ENCODE measurements around the gene ATPAF1. TPM values are rescaled to one million over a fixed set of nuclear protein-coding genes. Genes with fewer than 3 reads are reported as not detected.
A peak's percentile ranks its signal among the peaks of the same experiment; 100 is the strongest.

ATPAF1 gene
- total RNA-seq, 1 donor from 2014 or later = 23.6 TPM

DNA sequence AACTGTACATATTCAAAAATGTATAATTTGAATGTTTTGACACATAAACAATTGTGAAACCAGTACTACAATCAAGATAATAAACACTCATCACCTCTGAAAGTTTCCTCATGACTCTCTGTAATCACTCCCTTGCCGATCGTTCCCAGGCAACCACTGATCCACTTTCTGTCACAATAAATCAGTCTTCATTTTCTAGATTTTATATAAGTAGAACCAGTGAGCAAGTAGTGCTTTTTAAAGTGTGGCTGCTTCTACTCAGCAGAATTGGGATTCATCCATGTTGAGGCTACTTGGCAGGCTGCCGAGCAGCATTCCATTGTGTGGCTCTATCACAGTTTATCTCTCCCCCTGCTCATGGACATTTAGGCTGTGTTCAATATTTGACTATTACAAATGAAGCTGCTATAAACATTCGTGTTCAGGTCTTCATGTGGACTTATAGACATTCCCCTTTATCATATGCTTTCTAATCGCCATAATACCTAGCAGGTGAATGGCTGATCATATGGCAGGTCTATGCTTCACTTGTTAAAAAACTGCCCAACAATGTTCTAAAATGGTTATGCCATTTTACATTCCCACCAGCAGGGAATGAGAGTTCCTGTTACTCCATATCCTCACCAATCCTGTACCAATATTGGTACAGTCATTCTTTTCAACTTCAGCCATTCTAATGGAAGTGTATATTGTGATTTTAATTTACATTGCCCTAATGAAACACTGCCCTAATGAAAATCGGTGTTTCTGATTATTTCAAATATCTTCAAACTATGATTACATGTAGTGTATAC, 24.0 kb upstream of the ATPAF1 start:
- Histone ChIP-seq H3K9me3 (no peaks in the 10 kb centered on the region), H3K4me1 (peaks cover 0 to 2% of the 10 kb centered on the region in 2 donors), H3K36me3 (peaks cover 52 to 63% of the 10 kb centered on the region in 2 donors), H3K27ac (no peak overlapping the region), H3K27me3 (no peaks in the 10 kb centered on the region), H3K4me3 (no peak overlapping the region)
- TF ChIP-seq, protein P1, sequence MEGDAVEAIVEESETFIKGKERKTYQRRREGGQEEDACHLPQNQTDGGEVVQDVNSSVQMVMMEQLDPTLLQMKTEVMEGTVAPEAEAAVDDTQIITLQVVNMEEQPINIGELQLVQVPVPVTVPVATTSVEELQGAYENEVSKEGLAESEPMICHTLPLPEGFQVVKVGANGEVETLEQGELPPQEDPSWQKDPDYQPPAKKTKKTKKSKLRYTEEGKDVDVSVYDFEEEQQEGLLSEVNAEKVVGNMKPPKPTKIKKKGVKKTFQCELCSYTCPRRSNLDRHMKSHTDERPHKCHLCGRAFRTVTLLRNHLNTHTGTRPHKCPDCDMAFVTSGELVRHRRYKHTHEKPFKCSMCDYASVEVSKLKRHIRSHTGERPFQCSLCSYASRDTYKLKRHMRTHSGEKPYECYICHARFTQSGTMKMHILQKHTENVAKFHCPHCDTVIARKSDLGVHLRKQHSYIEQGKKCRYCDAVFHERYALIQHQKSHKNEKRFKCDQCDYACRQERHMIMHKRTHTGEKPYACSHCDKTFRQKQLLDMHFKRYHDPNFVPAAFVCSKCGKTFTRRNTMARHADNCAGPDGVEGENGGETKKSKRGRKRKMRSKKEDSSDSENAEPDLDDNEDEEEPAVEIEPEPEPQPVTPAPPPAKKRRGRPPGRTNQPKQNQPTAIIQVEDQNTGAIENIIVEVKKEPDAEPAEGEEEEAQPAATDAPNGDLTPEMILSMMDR (IDR thresholded peaks at IDR 0.05) = no peak
- no peak for DNase-seq (ENCODE audit: low spot score in 2 of 2)
- intact Hi-C loops (cut with DNase I) = no loop called here

DNA sequence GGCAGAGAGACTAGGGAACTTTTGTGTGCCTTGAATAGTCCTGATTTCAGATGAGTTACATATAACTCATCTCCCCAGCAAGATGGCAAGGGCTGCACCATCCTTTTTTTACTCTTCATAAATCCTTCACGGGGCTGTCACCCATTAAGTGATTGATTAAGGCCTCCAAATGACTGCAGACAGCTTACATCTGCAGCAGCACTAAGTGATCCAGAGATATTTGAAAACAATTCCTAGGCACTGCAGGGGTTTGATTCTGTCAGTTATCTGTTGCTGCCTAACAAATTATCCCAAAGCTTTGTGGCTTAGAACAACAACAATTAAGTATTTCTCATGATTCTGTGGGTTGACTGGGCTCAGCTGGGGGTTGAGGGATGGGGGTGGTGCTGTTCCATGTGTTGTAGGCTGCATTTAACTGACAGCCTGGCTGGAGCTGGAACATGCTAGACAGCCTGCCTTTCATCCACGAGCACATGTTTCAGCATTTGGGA, 22.8 kb upstream of the ATPAF1 start:
- peaks cover 0 to 4% of the 10 kb centered on the region in 2 donors for H3K4me1 ChIP-seq
- H3K9me3 ChIP-seq = no peaks in the 10 kb centered on the region
- no peak for DNase-seq (ENCODE audit: low spot score in 2 of 2)
- H3K27me3 ChIP-seq = no peaks in the 10 kb centered on the region
- TF ChIP-seq, protein P1 (IDR thresholded peaks at IDR 0.05) = no peak
- no peak overlapping the region for H3K27ac ChIP-seq
- peaks cover 50 to 62% of the 10 kb centered on the region in 2 donors for H3K36me3 ChIP-seq
- no peak overlapping the region for H3K4me3 ChIP-seq
- intact Hi-C loops (cut with DNase I) = no loop called here

DNA sequence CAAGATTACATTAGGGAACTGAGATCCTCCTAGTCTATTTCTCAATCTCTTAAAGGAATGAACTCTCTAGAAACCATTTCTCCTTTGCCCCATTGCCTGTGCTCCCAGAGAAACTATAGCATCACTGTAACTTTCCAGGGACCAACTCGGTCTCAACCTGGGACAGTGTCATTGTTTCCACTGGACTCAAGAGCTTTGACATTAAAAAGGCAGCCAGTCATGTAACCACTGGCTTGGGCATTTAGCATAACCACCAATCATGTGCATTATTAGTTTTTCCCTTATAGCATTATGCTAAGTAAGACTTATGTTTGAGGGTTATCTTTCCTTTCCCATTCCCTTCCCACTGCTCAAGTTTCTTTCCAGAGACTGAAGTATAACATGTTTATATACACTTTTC, 21.7 kb upstream of the ATPAF1 start:
- H3K36me3 ChIP-seq = peaks cover 44 to 63% of the 10 kb centered on the region in 2 donors
- H3K9me3 ChIP-seq = no peaks in the 10 kb centered on the region
- H3K27me3 ChIP-seq = no peaks in the 10 kb centered on the region
- H3K4me1 ChIP-seq = peaks cover 0 to 4% of the 10 kb centered on the region in 2 donors
- no peak overlapping the region for H3K27ac ChIP-seq
- H3K4me3 ChIP-seq = no peak overlapping the region
- no peak for DNase-seq (ENCODE audit: low spot score in 2 of 2)
- intact Hi-C loops (cut with DNase I) = no loop called here
- TF ChIP-seq, protein P1 (IDR thresholded peaks at IDR 0.05) = no peak

DNA sequence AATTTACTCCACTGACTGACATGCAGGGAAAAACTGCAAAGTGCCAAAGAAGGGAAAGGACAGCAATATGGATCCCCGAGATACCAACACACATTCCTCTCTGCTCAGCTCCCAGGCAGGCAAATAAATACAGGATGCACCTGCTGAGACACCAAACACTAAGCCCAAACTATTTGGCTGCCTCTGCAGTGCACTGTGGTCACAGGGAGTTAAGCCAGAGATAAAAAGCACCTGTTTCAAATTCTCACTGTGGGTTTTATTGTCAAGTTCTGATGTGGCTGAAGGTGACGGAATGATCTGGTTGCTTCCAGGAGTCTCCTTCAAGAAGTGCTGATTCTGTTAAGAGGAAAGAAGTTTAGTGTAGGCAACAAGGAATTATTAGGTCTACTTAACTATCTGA, 21.2 kb upstream of the ATPAF1 start:
- intact Hi-C loops (cut with DNase I) = no loop called here

DNA sequence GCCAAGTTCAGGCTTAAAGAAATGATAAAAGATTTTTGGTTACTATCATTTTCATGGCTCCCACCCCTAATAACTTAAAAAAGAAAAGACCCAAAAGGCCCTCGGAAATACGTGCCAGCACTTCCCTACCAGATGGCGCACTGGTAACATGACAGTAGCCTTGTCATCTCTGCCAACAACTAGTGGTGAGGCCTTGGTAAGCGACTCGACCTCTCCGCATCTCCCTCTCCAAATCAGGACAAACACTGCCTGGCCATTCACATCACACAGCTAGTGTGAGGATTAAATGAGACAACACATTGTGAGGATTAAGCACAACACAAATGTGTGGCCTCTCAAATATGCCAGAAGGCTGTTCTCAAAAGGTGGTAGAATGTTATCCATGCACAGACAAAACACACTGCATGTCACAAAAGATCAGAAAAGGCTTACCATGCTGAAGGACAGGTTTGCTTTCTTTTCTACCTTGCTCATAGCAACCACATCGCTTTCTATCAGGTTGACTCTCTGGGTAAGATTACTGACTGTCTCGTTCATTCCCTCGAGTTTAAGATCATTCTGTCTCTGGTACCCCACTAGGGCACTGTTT, 19.9 kb upstream of the ATPAF1 start:
- Histone ChIP-seq H3K36me3 (peaks cover 63 to 82% of the 10 kb centered on the region in 2 donors), H3K4me1 (peaks cover 0 to 4% of the 10 kb centered on the region in 2 donors), H3K9me3 (no peaks in the 10 kb centered on the region), H3K4me3 (no peak overlapping the region), H3K27me3 (no peaks in the 10 kb centered on the region), H3K27ac (peak overlapping the region in 1 of 2 donors; percentile 13)
- intact Hi-C loops (cut with DNase I) = no loop called here
- DNase-seq (ENCODE audit: low spot score in 2 of 2) = no peak
- TF ChIP-seq, protein P1 (IDR thresholded peaks at IDR 0.05) = no peak

More for the DNA sequence above, 21.2 kb upstream of the ATPAF1 start:
- Histone ChIP-seq H3K27ac (no peak overlapping the region), H3K4me1 (peaks cover 0 to 4% of the 10 kb centered on the region in 2 donors), H3K27me3 (no peaks in the 10 kb centered on the region), H3K36me3 (peaks cover 50 to 68% of the 10 kb centered on the region in 2 donors), H3K4me3 (no peak overlapping the region), H3K9me3 (no peaks in the 10 kb centered on the region)
- TF ChIP-seq, protein P1 (IDR thresholded peaks at IDR 0.05) = no peak
- no peak for DNase-seq (ENCODE audit: low spot score in 2 of 2)
